Ovary (tissue), 3 donors: ENCODE data around the gene SEC16B.

Experiments used
- CTCF ChIP-seq, 3 donors: fragments of 450-650 bp in 2 of 3; fragments of 200-600 bp in 1 of 3; IDR thresholded peaks; one replicate each; pipeline versions ENCODE4 v1.5.1 to v1.8.0; 2016 to 2022; ENCODE audit warnings: antibody characterized with exemption in 3 of 3, mild to moderate bottlenecking in 1 of 3
- EP300 ChIP-seq: sonication (generic); formaldehyde crosslinking; IDR thresholded peaks from one replicate; pipeline ENCODE4 v1.6.1; 2017; ENCODE audit warnings: antibody characterized with exemption
- POLR2A ChIP-seq: fragments of 450-650 bp; IDR thresholded peaks from one replicate; pipeline ENCODE4 v1.6.1; 2017; ENCODE audit warnings: antibody characterized with exemption, mild to moderate bottlenecking, moderate library complexity
- donor health status: DM: no; HTN: no; CAD: no.

DNA sequence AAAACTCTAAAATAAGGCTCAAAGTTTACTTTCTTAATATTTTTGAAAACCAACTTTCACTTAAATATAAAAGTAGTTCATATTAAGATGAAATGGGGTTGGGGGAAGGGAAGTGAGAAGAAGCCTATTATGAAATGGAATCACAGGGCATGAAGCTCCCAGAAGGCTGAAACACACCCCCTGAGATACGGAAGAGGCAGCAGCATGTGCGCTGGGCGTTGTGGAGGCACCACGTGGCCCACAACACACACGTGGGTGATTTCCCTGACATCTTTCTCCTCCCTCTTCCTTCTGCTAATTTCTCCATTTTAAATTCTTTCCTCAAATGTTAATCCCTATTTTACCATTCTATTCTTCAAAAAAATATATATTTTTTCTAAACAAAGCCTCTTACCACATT lies 35.6 kb upstream of the SEC16B start:
- TF ChIP-seq POLR2A (no peak), EP300 (no peak), CTCF (IDR thresholded peaks at IDR 0.05) (no peak)
